T-helper 2 cell treated with Interferon-gamma antibody and Interleukin-4, amounts not matched to agents 100 ng/mL and 5 ng/mL, for 36 hours (primary cell): ENCODE data around the gene NUDT22. TPM values are rescaled to one million over a fixed set of nuclear protein-coding genes. Genes with fewer than 3 reads are reported as not detected.

Experiments used
- intact Hi-C: fragments of 100-400 bp; cut with micrococcal nuclease; formaldehyde crosslinking; loops from one replicate; pipeline ENCODE4 v1.15.1; 2023
- total RNA-seq: library from RNA; stranded (reverse); gene quantifications from 2 replicates; pipeline ENCODE4 v1.2.3, GENCODE V29; 2022

NUDT22 gene
- total RNA-seq, 1 donor from 2014 or later = 79.8 TPM

DNA sequence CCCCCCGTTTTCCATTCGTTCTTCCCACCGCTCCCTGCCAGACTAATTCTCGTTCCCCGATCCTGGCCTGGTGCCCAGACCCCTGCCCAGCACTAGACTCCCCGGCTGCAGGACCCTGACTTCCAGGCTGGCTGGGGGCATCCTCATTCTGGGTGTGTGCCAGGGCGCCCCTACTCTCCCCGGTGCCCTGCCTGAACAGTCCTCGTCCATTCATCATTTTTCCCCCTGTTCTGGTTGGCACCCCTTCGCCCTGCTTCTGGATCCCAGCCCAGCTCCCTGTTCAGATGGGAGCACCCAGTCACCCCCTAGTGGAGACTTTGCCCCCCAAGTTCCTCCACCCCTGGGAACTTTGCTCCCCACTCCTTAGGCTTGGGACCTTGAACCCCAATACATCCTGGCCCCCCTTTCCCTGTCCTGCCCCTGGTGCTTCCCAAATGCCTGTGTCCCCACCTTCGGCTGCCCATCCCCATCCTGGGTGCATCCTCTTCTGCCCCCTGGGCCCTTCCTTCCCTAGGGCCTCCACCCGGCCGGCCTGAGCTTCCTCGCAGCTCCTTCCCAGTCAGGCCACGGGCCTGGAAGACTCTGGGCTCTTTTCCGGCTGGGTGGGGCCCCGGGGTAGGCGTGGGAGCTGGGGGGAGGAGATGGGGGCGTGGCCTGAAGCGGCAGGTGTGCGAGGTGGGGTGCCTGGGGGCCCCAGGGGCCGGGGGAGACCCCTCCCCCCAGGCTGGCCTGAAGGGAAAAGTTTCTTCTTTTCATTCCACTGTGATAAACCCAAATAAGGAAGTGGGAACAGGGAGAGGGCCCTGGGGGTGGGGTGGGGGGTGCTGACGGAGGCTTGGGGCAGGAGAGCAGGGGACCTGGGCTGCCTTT, 26.2 kb downstream of the NUDT22 start:
- intact Hi-C loops = no loop called here

GRCh38 chr11:64253043-64253442, 27.0 kb downstream of the NUDT22 start:
- intact Hi-C loops = no loop called here

GRCh38 chr11:64253481-64253880, 27.4 kb downstream of the NUDT22 start:
- intact Hi-C loops = no loop called here

DNA sequence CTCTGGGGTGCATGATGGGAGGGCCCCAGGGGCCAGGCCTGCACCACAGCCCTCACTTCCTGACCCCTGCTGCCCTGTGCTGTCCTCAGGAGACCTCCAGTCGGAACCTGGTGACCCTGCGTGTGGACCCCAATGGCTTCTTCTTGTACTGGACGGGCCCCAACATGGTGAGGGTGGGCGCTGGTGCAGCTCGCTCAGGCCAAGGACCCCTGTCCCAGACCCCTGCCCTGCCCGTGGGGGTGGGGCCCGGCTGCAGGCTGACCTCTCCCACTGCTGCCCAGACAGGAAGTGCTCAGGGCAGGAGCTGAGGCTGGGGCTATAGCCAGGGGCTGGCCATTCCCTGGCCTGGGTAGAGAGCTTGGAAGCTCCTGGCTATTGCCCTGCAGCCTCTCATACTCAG, 28.3 kb downstream of the NUDT22 start:
- intact Hi-C loops = no loop called here

DNA sequence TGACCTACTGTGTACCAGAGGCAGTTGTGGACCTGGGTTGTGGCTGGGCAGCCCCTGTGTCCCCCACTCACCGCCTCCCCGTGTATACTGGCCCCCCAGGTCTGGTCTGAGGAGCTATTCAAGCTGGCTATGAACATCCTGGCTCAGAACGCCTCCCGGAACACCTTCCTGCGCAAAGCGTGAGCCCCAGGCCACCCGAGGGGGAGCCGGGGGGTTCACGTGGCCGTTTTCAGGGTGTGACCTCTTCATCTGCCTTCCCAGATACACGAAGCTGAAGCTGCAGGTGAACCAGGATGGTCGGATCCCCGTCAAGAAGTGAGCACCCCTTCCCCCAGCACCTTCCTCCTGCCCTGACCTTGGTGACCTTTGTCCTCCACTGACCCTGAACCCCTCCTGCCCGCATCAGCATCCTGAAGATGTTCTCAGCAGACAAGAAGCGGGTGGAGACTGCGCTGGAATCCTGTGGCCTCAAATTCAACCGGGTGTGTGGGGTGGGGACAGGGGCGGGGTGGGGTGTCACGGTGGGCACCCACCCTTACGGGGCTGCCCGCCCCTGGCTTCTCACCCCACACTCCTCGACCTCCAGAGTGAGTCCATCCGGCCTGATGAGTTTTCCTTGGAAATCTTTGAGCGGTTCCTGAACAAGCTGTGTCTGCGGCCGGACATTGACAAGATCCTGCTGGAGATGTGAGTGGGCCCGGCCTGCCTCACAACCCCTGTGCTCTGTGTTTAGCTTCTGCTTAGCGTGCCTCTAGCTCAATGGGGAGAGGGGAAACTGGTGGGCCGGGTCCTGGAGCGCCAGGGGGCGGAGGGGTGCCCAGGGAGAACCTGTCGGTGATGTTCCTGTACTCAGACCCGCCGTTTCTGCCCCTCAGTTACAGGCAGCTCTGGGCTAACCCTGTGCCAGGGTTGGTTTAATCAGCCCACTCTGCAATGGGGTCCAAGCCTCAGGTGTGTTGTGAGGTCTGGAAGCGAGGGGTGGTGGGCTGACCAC, 29.4 kb downstream of the NUDT22 start:
- intact Hi-C loops = no loop called here

- intact Hi-C loops = no loop called here
Measured at GRCh38 chr11:64256300-64256699, 30.2 kb downstream of the NUDT22 start.

DNA sequence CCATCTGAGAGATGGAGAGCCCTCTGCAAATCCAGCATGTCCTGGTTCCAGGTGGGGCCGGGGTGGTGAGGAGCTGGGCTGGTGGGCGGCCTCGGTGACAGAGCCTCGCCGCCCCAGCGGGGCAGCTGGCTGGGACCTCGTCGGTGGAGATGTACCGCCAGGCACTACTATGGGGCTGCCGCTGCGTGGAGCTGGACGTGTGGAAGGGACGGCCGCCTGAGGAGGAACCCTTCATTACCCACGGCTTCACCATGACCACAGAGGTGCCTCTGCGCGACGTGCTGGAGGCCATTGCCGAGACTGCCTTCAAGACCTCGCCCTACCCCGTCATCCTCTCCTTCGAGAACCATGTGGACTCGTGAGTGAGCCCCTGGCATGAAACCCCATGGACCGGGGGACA, 32.3 kb downstream of the NUDT22 start:
- intact Hi-C loops = no loop called here

DNA sequence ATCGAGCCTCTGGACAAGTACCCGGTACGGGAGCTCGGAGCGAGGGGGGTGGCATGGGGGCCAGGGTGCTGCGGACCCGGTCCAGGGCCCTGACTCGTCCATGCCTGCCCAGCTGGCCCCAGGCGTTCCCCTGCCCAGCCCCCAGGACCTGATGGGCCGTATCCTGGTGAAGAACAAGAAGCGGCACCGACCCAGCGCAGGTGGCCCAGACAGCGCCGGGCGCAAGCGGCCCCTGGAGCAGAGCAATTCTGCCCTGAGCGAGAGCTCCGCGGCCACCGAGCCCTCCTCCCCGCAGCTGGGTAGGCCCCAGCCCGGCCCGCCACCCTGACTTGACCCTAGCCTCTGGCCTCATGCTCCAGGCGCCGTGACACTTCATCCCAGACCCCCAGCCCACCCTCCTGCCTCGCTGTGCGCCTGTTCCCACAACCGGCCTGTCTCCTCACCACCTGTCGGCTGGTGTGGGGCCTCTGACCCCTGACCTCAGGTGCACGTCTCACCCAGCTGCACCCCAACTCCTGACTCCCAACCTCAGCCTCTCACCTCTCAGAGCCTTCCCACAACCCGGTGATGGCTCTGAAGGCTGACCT, 33.0 kb downstream of the NUDT22 start:
- intact Hi-C loops = no loop called here

GRCh38 chr11:64259533-64260067, 33.5 kb downstream of the NUDT22 start:
- intact Hi-C loops = no loop called here

- intact Hi-C loops = no loop called here
Measured at GRCh38 chr11:64260147-64260708, 34.2 kb downstream of the NUDT22 start.

DNA sequence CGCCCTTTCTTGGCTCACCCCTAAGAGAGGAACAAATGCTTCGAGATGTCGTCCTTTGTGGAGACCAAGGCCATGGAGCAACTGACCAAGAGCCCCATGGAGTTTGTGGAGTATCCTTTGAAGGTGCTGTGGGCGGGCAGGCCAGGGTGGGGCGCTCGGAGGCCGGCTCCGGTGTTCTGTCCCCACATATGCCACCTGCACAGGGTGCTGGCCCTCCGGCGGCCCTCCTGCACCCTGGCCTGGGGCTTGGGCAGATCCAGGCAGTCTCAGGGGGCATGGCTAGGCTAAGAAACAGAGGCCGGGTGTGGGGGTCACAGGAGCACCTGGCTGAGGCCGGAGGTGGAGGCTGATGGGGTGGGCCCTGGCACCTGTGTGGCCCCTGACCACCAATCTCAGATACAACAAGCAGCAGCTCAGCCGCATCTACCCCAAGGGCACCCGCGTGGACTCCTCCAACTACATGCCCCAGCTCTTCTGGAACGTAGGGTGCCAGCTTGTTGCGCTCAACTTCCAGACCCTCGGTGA, 35.5 kb downstream of the NUDT22 start:
- intact Hi-C loops = no loop called here

- intact Hi-C loops = no loop called here
Measured at GRCh38 chr11:64262271-64263002, 36.4 kb downstream of the NUDT22 start.

DNA sequence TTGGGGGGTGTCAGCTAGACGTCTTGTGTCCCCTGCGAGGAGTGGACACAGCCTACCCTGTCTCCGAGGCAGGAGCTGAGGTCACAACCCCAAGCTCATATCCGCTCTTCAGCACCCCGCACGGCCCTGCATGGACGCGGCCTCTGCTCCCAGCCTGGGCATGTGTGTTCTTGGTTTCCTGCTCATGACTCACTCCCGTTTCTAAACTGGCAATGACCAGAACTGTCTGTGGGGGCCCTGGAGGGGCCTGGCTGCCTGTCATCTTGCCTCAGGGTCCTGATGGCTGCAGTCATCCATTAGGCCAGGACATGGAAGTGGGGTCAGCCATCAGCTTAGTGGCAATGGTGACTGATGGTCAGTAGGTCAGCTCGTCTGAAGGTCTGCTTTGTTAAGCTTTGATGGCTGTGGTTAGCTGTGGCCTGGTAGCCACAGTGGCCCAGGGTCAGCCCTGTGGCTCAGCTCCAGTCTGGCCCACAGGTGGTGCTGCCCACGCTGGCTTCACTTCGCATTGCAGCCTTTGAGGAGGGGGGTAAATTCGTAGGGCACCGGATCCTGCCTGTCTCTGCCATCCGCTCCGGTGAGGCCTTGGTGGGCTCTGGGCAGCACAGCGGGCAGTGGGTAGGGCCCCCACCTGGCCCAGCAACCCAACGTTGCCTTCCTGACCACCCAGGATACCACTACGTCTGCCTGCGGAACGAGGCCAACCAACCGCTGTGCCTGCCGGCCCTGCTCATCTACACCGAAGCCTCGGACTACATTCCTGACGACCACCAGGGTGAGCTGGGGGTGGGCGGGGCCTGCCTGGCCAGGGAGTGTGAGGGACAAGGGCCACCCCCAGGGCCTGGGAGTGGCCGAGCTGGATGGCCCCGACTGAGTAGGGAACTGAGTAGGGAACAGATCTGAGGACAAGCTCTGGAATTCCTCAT, 37.2 kb downstream of the NUDT22 start:
- intact Hi-C loops = no loop called here

DNA sequence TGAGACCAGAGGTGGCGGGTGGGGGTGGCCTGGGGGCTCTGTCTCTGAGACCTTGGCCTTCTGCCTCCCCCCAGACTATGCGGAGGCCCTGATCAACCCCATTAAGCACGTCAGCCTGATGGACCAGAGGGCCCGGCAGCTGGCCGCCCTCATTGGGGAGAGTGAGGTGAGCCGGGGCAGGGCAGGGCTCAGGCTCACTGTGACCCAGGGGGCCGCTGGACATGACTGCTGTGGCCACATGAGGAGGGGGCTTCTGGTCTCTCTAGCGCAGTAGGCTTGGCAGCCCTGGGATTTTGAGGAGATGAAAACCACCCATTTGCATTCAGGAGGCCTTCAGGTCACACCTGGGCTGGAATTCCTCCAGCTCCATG, 37.9 kb downstream of the NUDT22 start:
- intact Hi-C loops = no loop called here

- intact Hi-C loops = no loop called here
Measured at GRCh38 chr11:64264371-64264852, 38.3 kb downstream of the NUDT22 start.

DNA sequence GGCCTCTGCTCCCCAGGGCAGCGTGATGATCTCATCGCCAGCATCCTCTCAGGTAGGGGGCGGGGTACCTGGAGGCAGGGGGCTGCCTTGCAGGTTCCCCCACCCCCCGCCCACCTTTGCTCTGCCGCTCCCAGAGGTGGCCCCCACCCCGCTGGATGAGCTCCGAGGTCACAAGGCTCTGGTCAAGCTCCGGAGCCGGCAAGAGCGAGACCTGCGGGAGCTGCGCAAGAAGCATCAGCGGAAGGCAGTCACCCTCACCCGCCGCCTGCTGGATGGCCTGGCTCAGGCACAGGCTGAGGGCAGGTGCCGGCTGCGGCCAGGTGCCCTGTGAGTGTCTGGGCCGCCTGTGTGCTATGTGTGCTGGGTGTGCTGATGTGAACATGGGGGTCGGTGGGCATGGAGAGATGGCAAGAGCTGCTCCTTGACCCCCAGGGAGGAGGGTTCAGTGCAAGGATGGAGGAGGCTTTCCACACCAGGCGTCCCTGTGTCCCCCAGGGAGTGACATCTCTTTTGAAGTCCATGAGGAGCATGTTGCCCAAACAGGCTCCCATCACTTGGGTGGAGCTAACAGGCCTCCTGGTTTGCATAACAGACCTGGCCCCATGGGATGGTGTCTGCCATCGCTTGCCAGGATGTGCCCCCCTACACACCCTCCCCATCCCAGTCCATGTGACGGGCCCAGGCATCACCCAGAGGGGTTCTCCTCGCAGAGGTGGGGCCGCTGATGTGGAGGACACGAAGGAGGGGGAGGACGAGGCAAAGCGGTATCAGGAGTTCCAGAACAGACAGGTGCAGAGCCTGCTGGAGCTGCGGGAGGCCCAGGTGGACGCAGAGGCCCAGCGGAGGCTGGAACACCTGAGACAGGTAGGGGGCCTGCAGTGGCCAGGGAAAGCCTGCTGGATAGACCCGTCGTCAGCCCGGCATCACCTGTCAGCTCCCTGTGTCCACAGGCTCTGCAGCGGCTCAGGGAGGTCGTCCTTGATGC, 39.4 kb downstream of the NUDT22 start:
- intact Hi-C loops = no loop called here

DNA sequence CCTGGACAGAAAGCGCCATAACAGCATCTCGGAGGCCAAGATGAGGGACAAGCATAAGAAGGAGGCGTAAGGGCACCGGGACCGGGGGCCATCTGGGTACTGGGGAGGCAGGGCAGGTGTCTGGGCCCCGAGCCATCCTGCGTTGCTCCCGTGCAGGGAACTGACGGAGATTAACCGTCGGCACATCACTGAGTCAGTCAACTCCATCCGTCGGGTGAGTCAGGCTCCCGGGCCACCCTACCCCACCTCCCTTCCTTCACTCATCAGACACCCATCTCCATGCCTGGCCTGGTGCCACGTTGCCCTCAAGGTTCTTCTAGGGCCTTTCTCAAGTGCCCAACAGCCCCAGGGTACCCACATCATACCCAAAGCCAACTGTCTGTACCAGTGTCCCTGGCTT, 40.3 kb downstream of the NUDT22 start:
- intact Hi-C loops = no loop called here
